Stimulated activated CD8-positive, alpha-beta memory T cell treated with anti-CD3 and anti-CD28 coated beads, Interleukin-15, amount 100 ng/mL, for 24 hours (primary cell): ENCODE measurements around the gene SAFB2.

Source experiments
- DNase-seq: peaks from one replicate; pipeline ENCODE4 v3.0.0-alpha.2; 2020; ENCODE audit warnings: low read depth

SAFB2 gene

GRCh38 chr19:5622465-5623396 is at the start of gene SAFB2, which contains the start of gene SAFB:
TSS of gene SAFB2 (minus strand) at chr19:5622776. CDS start at chr19:5622715, 61 bp downstream.
TSS of gene SAFB (plus strand) at chr19:5623083. CDS start at chr19:5623206, 123 bp downstream.
- DNase-seq = peak; percentile 97

GRCh38 chr19:5671600-5671999 is 49.0 kb upstream of the SAFB2 start:
- DNase-seq = no peak

- DNase-seq = no peak
These were observed 46.6 kb upstream of the SAFB2 start for GRCh38 chr19:5669212-5669611.

- DNase-seq = no peak
These were observed 45.2 kb upstream of the SAFB2 start for GRCh38 chr19:5667751-5668271.

- no peak for DNase-seq
These were observed 44.5 kb upstream of the SAFB2 start for GRCh38 chr19:5666921-5667610.

- DNase-seq = no peak
These were observed 43.4 kb upstream of the SAFB2 start for GRCh38 chr19:5665781-5666513.

GRCh38 chr19:5664515-5664914 is 41.9 kb upstream of the SAFB2 start:
- DNase-seq = no peak

GRCh38 chr19:5663904-5664303 is 41.3 kb upstream of the SAFB2 start:
- no peak for DNase-seq

GRCh38 chr19:5661483-5661882 is 38.9 kb upstream of the SAFB2 start:
- no peak for DNase-seq

GRCh38 chr19:5655412-5655811 is 32.8 kb upstream of the SAFB2 start:
- DNase-seq = no peak

- DNase-seq = no peak
These were observed 32.4 kb upstream of the SAFB2 start for GRCh38 chr19:5654931-5655330.

- DNase-seq = no peak
These were observed 29.7 kb upstream of the SAFB2 start for GRCh38 chr19:5652261-5652660.

GRCh38 chr19:5651361-5651760 is 28.8 kb upstream of the SAFB2 start:
- DNase-seq = no peak

GRCh38 chr19:5648464-5648863 is 25.9 kb upstream of the SAFB2 start:
- DNase-seq = no peak

GRCh38 chr19:5646703-5647102 is 24.1 kb upstream of the SAFB2 start:
- no peak for DNase-seq

- no peak for DNase-seq
These were observed 22.8 kb upstream of the SAFB2 start for GRCh38 chr19:5645409-5645808.

GRCh38 chr19:5644037-5644436 is 21.5 kb upstream of the SAFB2 start:
- no peak for DNase-seq

GRCh38 chr19:5643060-5643459 is 20.5 kb upstream of the SAFB2 start:
- no peak for DNase-seq

GRCh38 chr19:5642204-5642603 is 19.6 kb upstream of the SAFB2 start:
- DNase-seq = no peak

GRCh38 chr19:5641171-5641570 is 18.6 kb upstream of the SAFB2 start:
- no peak for DNase-seq

- no peak for DNase-seq
These were observed 15.4 kb upstream of the SAFB2 start for GRCh38 chr19:5637971-5638370.

GRCh38 chr19:5635427-5635826 is 12.9 kb upstream of the SAFB2 start:
- DNase-seq = no peak
